Muscle layer of colon (tissue), 2 donors: ENCODE results near the gene KRTAP5-1.

Experiments
- H3K27ac ChIP-seq: one replicate; pipeline ENCODE4 v1.7.0; 2013; ENCODE audit warnings: low read depth, mild to moderate bottlenecking, low read length, moderate library complexity
- H3K27me3 ChIP-seq, 2 donors: one replicate each; pipeline ENCODE4 v1.7.0; 2013; ENCODE audit warnings: low read length in 2 of 2, mild to moderate bottlenecking in 2 of 2; ENCODE audit not compliant: insufficient read depth in 2 of 2, control insufficient read depth in 1 of 2
- H3K36me3 ChIP-seq: one replicate; pipeline ENCODE4 v1.7.0; 2013; ENCODE audit warnings: mild to moderate bottlenecking, low read length; ENCODE audit not compliant: insufficient read depth
- H3K4me1 ChIP-seq: one replicate; pipeline ENCODE4 v1.7.0; 2013; ENCODE audit warnings: mild to moderate bottlenecking, low read length; ENCODE audit not compliant: insufficient read depth
- H3K4me3 ChIP-seq, 2 donors: one replicate each; pipeline ENCODE4 v1.7.0; 2013; ENCODE audit warnings: low read length in 2 of 2, low read depth in 1 of 2, mild to moderate bottlenecking in 1 of 2, moderate library complexity in 1 of 2
- H3K9ac ChIP-seq: one replicate; pipeline ENCODE4 v1.7.0; 2013; ENCODE audit warnings: low read length
- H3K9me3 ChIP-seq: one replicate; pipeline ENCODE4 v1.7.0; 2013; ENCODE audit warnings: mild to moderate bottlenecking, low read length
- donor health status: abdominal sarcoma.
- donor health status: Adenocarcinoma of cecum.

The KRTAP5-1 gene

GRCh38 chr11:1557051-1557884, 27.8 kb downstream of the KRTAP5-1 start:
- Histone ChIP-seq H3K27me3 (no peaks in the 10 kb centered on the region), H3K4me3 (peak overlapping the region in 1 of 2 donors; percentile 16), H3K27ac (peak overlapping the region; percentile 63), H3K36me3 (peaks cover 2% of the 10 kb centered on the region), H3K9ac (no peak overlapping the region), H3K9me3 (no peaks in the 10 kb centered on the region), H3K4me1 (peaks cover 24% of the 10 kb centered on the region)

- no peaks in the 10 kb centered on the region for H3K9me3 ChIP-seq
- H3K9ac ChIP-seq: no peak overlapping the region
- H3K27me3 ChIP-seq: no peaks in the 10 kb centered on the region
- no peak overlapping the region for H3K27ac ChIP-seq
- no peak overlapping the region for H3K4me3 ChIP-seq
- H3K36me3 ChIP-seq: no peaks in the 10 kb centered on the region
- peaks cover 26% of the 10 kb centered on the region for H3K4me1 ChIP-seq
Measured at GRCh38 chr11:1556278-1556902, 28.7 kb downstream of the KRTAP5-1 start.

GRCh38 chr11:1555713-1556153, 29.4 kb downstream of the KRTAP5-1 start:
- Histone ChIP-seq H3K36me3 (no peaks in the 10 kb centered on the region), H3K9me3 (no peaks in the 10 kb centered on the region), H3K9ac (no peak overlapping the region), H3K27ac (no peak overlapping the region), H3K4me1 (peaks cover 26% of the 10 kb centered on the region), H3K4me3 (no peak overlapping the region), H3K27me3 (no peaks in the 10 kb centered on the region)

- Histone ChIP-seq H3K4me1 (peaks cover 26% of the 10 kb centered on the region), H3K27ac (no peak overlapping the region), H3K4me3 (no peak overlapping the region), H3K27me3 (no peaks in the 10 kb centered on the region), H3K36me3 (no peaks in the 10 kb centered on the region), H3K9ac (no peak overlapping the region), H3K9me3 (no peaks in the 10 kb centered on the region)
Measured at GRCh38 chr11:1554981-1555712, 29.9 kb downstream of the KRTAP5-1 start.

- no peak overlapping the region for H3K9ac ChIP-seq
- no peaks in the 10 kb centered on the region for H3K9me3 ChIP-seq
- H3K4me3 ChIP-seq: no peak overlapping the region
- no peak overlapping the region for H3K27ac ChIP-seq
- peaks cover 17% of the 10 kb centered on the region for H3K4me1 ChIP-seq
- H3K36me3 ChIP-seq: no peaks in the 10 kb centered on the region
- no peaks in the 10 kb centered on the region for H3K27me3 ChIP-seq
Measured at GRCh38 chr11:1553808-1554594, 31.1 kb downstream of the KRTAP5-1 start.

GRCh38 chr11:1549338-1550330, 35.4 kb downstream of the KRTAP5-1 start:
- Histone ChIP-seq H3K4me3 (no peak overlapping the region), H3K4me1 (peaks cover 22% of the 10 kb centered on the region), H3K9ac (no peak overlapping the region), H3K9me3 (no peaks in the 10 kb centered on the region), H3K27ac (no peak overlapping the region), H3K36me3 (no peaks in the 10 kb centered on the region), H3K27me3 (peaks cover 6 to 28% of the 10 kb centered on the region in 2 donors)

GRCh38 chr11:1548221-1549070, 36.6 kb downstream of the KRTAP5-1 start:
- Histone ChIP-seq H3K9me3 (no peaks in the 10 kb centered on the region), H3K4me3 (no peak overlapping the region), H3K27ac (no peak overlapping the region), H3K4me1 (peaks cover 22% of the 10 kb centered on the region), H3K36me3 (no peaks in the 10 kb centered on the region), H3K9ac (no peak overlapping the region), H3K27me3 (peaks cover 7 to 36% of the 10 kb centered on the region in 2 donors)

- Histone ChIP-seq H3K27ac (no peak overlapping the region), H3K4me3 (no peak overlapping the region), H3K9me3 (no peaks in the 10 kb centered on the region), H3K36me3 (no peaks in the 10 kb centered on the region), H3K4me1 (peaks cover 21% of the 10 kb centered on the region), H3K9ac (no peak overlapping the region), H3K27me3 (peaks cover 7 to 38% of the 10 kb centered on the region in 2 donors)
Measured at GRCh38 chr11:1547467-1548098, 37.5 kb downstream of the KRTAP5-1 start.
